ENCODE measurements around the gene MOB2.
"Not testable (repeated sequence)": the region's sequence is repeated elsewhere in the genome, so short reads cannot be mapped to it uniquely, and the experiment has no call there.

Gene MOB2

GRCh38 chr11:1439341-1439740 is 47.2 kb downstream of the MOB2 start:
- no peak for DNase-seq

- DNase-seq, result no peak
Observed at GRCh38 chr11:1438967-1439330, 47.6 kb downstream of the MOB2 start.

GRCh38 chr11:1438261-1438966 is 48.2 kb downstream of the MOB2 start:
- DNase-seq, result no peak

- DNase-seq, result no peak
Observed at GRCh38 chr11:1437500-1437899, 49.1 kb downstream of the MOB2 start.

GRCh38 chr11:1436468-1437039 is 50.0 kb downstream of the MOB2 start:
- DNase-seq, result no peak

- DNase-seq, result no peak
Observed at GRCh38 chr11:1435820-1436467, 50.6 kb downstream of the MOB2 start.

- DNase-seq, result not testable (repeated sequence)
Observed at GRCh38 chr11:1435479-1435819, 51.1 kb downstream of the MOB2 start.

- no peak for DNase-seq
Observed at GRCh38 chr11:1433977-1434640, 52.5 kb downstream of the MOB2 start.

- no peak for DNase-seq
Observed at GRCh38 chr11:1433568-1433967, 53.0 kb downstream of the MOB2 start.

GRCh38 chr11:1428762-1429316 is 57.7 kb downstream of the MOB2 start:
- no peak for DNase-seq

GRCh38 chr11:1425439-1425838 is 61.1 kb downstream of the MOB2 start:
- DNase-seq, result no peak

GRCh38 chr11:1425006-1425405 is 61.6 kb downstream of the MOB2 start:
- DNase-seq, result no peak

GRCh38 chr11:1423406-1423805 is 63.2 kb downstream of the MOB2 start:
- DNase-seq, result not testable (repeated sequence)

- DNase-seq, result no peak
Observed at GRCh38 chr11:1422981-1423380, 63.6 kb downstream of the MOB2 start.

GRCh38 chr11:1422481-1422880 is 64.1 kb downstream of the MOB2 start:
- no peak for DNase-seq

- DNase-seq, result no peak
Observed at GRCh38 chr11:1421291-1421690, 65.3 kb downstream of the MOB2 start.

GRCh38 chr11:1419811-1420210 is 66.8 kb downstream of the MOB2 start:
- DNase-seq, result no peak
